Measurements from ENCODE around the gene OR2A2.

DNA sequence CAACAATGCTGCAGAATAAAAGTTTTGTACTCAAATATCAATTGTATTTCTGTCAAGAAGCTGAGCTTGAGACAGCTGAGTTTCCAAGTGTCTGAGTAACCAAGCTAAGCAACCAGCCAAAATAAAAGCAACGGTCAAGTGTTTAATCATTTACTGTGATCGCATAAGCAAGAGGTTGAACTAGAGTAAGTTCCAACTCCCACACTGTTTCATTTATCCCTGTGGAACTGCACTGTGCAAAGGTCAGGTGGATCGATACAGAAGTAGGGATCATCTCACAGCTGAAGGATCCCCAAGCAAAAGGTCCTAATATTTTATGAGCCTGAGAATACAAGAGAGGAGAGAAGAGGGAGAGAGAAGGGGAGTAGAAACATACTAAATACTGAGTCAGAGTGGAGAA lies 35.0 kb downstream of the OR2A2 start:
- TF ChIP-seq, protein P1, sequence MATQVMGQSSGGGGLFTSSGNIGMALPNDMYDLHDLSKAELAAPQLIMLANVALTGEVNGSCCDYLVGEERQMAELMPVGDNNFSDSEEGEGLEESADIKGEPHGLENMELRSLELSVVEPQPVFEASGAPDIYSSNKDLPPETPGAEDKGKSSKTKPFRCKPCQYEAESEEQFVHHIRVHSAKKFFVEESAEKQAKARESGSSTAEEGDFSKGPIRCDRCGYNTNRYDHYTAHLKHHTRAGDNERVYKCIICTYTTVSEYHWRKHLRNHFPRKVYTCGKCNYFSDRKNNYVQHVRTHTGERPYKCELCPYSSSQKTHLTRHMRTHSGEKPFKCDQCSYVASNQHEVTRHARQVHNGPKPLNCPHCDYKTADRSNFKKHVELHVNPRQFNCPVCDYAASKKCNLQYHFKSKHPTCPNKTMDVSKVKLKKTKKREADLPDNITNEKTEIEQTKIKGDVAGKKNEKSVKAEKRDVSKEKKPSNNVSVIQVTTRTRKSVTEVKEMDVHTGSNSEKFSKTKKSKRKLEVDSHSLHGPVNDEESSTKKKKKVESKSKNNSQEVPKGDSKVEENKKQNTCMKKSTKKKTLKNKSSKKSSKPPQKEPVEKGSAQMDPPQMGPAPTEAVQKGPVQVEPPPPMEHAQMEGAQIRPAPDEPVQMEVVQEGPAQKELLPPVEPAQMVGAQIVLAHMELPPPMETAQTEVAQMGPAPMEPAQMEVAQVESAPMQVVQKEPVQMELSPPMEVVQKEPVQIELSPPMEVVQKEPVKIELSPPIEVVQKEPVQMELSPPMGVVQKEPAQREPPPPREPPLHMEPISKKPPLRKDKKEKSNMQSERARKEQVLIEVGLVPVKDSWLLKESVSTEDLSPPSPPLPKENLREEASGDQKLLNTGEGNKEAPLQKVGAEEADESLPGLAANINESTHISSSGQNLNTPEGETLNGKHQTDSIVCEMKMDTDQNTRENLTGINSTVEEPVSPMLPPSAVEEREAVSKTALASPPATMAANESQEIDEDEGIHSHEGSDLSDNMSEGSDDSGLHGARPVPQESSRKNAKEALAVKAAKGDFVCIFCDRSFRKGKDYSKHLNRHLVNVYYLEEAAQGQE (IDR thresholded peaks at IDR 0.05; ENCODE audit: insufficient read depth in 1 of 2, low read depth in 2 of 2, low read length in 2 of 2), result no peak
- TF ChIP-seq POLR2AphosphoS5 (IDR thresholded peaks at IDR 0.05; ENCODE audit: low read depth, low read length) (no peak), SIN3A (IDR thresholded peaks at IDR 0.05; ENCODE audit: borderline replicate concordance, insufficient read depth, low read length) (no peak)
